Neural cell (in vitro differentiated cells): ENCODE measurements around the gene WASF1. TPM values are rescaled to one million over a fixed set of nuclear protein-coding genes. Genes with fewer than 3 reads are reported as not detected.

Experiments used
- H2AFZ ChIP-seq: fragments of 200-600, 300-800 bp; sonication (generic), shearing (Covaris generic); 2 replicates; pipeline ENCODE4 v1.6.0; 2014; ENCODE audit warnings: low read depth, mild to moderate bottlenecking, antibody characterized with exemption, low read length, moderate library complexity
- H3F3A ChIP-seq: fragments of 200-600 bp; shearing (Covaris generic); 2 replicates; pipeline ENCODE4 v1.6.1; 2016; ENCODE audit warnings: mild to moderate bottlenecking, moderate library complexity, mixed read lengths, antibody characterized with exemption, low read length; ENCODE audit not compliant: insufficient read depth, poor library complexity, severe bottlenecking
- H3K27ac ChIP-seq: fragments of 200-600, 300-800 bp; sonication (generic), shearing (Covaris generic); 2 replicates; pipeline ENCODE4 v1.5.1; 2014; ENCODE audit warnings: mild to moderate bottlenecking, low read length, moderate library complexity
- H3K27me3 ChIP-seq: fragments of 300-800, 200-600 bp; sonication (generic), shearing (Covaris generic); 2 replicates; pipeline ENCODE4 v1.6.0; 2014; ENCODE audit warnings: mild to moderate bottlenecking, low read depth, low read length, moderate library complexity; ENCODE audit not compliant: insufficient read depth
- H3K36me3 ChIP-seq: fragments of 300-800, 200-600 bp; sonication (generic), shearing (Covaris generic); 2 replicates; pipeline ENCODE4 v1.5.1; 2014; ENCODE audit warnings: mild to moderate bottlenecking, antibody characterized with exemption, low read length, moderate library complexity; ENCODE audit not compliant: insufficient read depth
- H3K4me2 ChIP-seq: fragments of 300-800, 200-600 bp; sonication (generic), shearing (Covaris generic); 2 replicates; pipeline ENCODE4 v1.6.0; 2014; ENCODE audit warnings: mild to moderate bottlenecking, low read length
- H3K4me3 ChIP-seq: fragments of 300-800, 200-600 bp; sonication (generic), shearing (Covaris generic); 2 replicates; pipeline ENCODE4 v1.5.1; 2014; ENCODE audit warnings: mild to moderate bottlenecking, low read length, moderate library complexity
- H3K79me2 ChIP-seq: fragments of 200-600 bp; shearing (Covaris generic); replicated peaks from 2 replicates; pipeline ENCODE4 v1.6.0; 2014; ENCODE audit warnings: mild to moderate bottlenecking, low read length, moderate library complexity; ENCODE audit not compliant: insufficient read depth
- H3K9ac ChIP-seq: fragments of 300-800, 200-600 bp; sonication (generic), shearing (Covaris generic); 2 replicates; pipeline ENCODE4 v1.6.1; 2016; ENCODE audit warnings: mild to moderate bottlenecking, low read length, mixed read lengths
- H3K9me2 ChIP-seq: fragments of 200-600 bp; shearing (Covaris generic); 2 replicates; pipeline ENCODE4 v1.6.1; 2016; ENCODE audit warnings: mild to moderate bottlenecking, low read length, mixed read lengths; ENCODE audit not compliant: insufficient read depth
- H3K9me3 ChIP-seq: fragments of 200-600, 300-800 bp; sonication (generic), shearing (Covaris generic); 2 replicates; pipeline ENCODE4 v1.6.1; 2016; ENCODE audit warnings: mild to moderate bottlenecking, mixed run types, low read length, moderate library complexity, mixed read lengths
- H4K20me1 ChIP-seq: fragments of 200-600 bp; shearing (Covaris generic); 2 replicates; pipeline ENCODE4 v1.6.1; 2016; ENCODE audit warnings: mild to moderate bottlenecking, mixed run types; ENCODE audit not compliant: insufficient read depth
- EP300 ChIP-seq: fragments of 450-650 bp; conservative IDR thresholded peaks from 2 replicates; pipeline ENCODE4 v1.6.1; 2014; ENCODE audit warnings: antibody characterized with exemption, mild to moderate bottlenecking, moderate library complexity; ENCODE audit not compliant: poor library complexity, severe bottlenecking
- EZH2 ChIP-seq: fragments of 200-600, 300-800 bp; shearing (Covaris generic), sonication (generic); IDR thresholded peaks from 2 replicates; pipeline ENCODE4 v1.6.1; 2014; ENCODE audit warnings: antibody characterized with exemption, low read length, borderline replicate concordance, mild to moderate bottlenecking; ENCODE audit not compliant: insufficient read depth, poor library complexity, severe bottlenecking
- MXI1 ChIP-seq: fragments of 450-650 bp; conservative IDR thresholded peaks from 2 replicates; pipeline ENCODE4 v1.6.1; 2014; ENCODE audit warnings: antibody characterized with exemption, mild to moderate bottlenecking; ENCODE audit not compliant: poor library complexity, severe bottlenecking
- POLR2AphosphoS5 ChIP-seq: IDR thresholded peaks from 2 replicates; pipeline ENCODE4 v1.6.1; 2012
- RAD21 ChIP-seq: fragments of 450-650 bp; conservative IDR thresholded peaks from 2 replicates; pipeline ENCODE4 v1.6.1; 2014; ENCODE audit warnings: antibody characterized with exemption, mild to moderate bottlenecking, moderate library complexity
- SMC3 ChIP-seq: fragments of 450-650 bp; conservative IDR thresholded peaks from 2 replicates; pipeline ENCODE4 v1.6.1; 2014; ENCODE audit warnings: antibody characterized with exemption, mild to moderate bottlenecking, moderate library complexity; ENCODE audit not compliant: poor library complexity
- TAF1 ChIP-seq: IDR thresholded peaks from 2 replicates; pipeline ENCODE4 v1.6.1; 2012; ENCODE audit warnings: low read depth
- polyA plus RNA-seq: library from polyadenylated mRNA; depleted of rRNA; stranded (reverse); fragments of >200 nt; gene quantifications from 2 replicates; pipeline ENCODE4 v1.2.3, GENCODE V29; 2014
- TF ChIP-seq, protein P1 (sequence below): fragments of 450-650 bp; IDR thresholded peaks from 2 replicates; pipeline ENCODE4 v1.5.1; 2014; ENCODE audit warnings: antibody characterized with exemption, mild to moderate bottlenecking, moderate library complexity; ENCODE audit not compliant: poor library complexity, severe bottlenecking
- TF ChIP-seq, protein P2 (sequence below): IDR thresholded peaks from 2 replicates; pipeline ENCODE4 v1.6.1; 2012; ENCODE audit warnings: borderline replicate concordance

The WASF1 gene
- polyA plus RNA-seq, 1 donor from 2014 or later, result 89.7 TPM

DNA sequence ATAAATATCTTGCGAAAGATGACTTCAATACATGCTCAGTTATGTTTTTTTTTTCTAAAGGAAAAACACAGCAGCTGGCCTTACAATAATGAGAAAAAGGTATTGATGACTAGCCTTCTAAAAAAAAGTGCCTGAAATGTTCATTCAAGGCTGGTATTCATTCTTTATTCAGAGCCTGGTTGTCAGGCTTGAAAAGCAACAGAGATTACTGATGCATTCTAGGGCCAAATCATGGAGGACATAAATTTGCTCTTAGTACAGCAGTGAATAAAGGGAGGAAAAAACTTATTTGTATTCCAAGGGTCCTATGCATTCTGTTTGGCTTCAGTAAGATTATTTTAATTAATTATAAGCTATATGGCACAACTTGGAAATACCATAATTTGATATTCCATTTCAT lies 83.5 kb downstream of the WASF1 start:
- Histone ChIP-seq H3K4me3 (no peak overlapping the region), H2AFZ (no peak overlapping the region), H3K9ac (no peak overlapping the region), H3K4me2 (no peak overlapping the region), H3K27ac (no peak overlapping the region), H4K20me1 (no peaks in the 10 kb centered on the region), H3K79me2 (no peaks in the 10 kb centered on the region), H3F3A (no peaks in the 10 kb centered on the region), H3K36me3 (peaks cover 11% of the 10 kb centered on the region), H3K9me3 (no peaks in the 10 kb centered on the region), H3K27me3 (no peaks in the 10 kb centered on the region), H3K9me2 (no peaks in the 10 kb centered on the region)
- TF ChIP-seq TAF1 (no peak), MXI1 (no peak), POLR2AphosphoS5 (no peak), RAD21 (no peak), EP300 (no peak), EZH2 (no peak), SMC3 (no peak)
- TF ChIP-seq, protein P1, sequence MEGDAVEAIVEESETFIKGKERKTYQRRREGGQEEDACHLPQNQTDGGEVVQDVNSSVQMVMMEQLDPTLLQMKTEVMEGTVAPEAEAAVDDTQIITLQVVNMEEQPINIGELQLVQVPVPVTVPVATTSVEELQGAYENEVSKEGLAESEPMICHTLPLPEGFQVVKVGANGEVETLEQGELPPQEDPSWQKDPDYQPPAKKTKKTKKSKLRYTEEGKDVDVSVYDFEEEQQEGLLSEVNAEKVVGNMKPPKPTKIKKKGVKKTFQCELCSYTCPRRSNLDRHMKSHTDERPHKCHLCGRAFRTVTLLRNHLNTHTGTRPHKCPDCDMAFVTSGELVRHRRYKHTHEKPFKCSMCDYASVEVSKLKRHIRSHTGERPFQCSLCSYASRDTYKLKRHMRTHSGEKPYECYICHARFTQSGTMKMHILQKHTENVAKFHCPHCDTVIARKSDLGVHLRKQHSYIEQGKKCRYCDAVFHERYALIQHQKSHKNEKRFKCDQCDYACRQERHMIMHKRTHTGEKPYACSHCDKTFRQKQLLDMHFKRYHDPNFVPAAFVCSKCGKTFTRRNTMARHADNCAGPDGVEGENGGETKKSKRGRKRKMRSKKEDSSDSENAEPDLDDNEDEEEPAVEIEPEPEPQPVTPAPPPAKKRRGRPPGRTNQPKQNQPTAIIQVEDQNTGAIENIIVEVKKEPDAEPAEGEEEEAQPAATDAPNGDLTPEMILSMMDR, result no peak
- TF ChIP-seq, protein P2, sequence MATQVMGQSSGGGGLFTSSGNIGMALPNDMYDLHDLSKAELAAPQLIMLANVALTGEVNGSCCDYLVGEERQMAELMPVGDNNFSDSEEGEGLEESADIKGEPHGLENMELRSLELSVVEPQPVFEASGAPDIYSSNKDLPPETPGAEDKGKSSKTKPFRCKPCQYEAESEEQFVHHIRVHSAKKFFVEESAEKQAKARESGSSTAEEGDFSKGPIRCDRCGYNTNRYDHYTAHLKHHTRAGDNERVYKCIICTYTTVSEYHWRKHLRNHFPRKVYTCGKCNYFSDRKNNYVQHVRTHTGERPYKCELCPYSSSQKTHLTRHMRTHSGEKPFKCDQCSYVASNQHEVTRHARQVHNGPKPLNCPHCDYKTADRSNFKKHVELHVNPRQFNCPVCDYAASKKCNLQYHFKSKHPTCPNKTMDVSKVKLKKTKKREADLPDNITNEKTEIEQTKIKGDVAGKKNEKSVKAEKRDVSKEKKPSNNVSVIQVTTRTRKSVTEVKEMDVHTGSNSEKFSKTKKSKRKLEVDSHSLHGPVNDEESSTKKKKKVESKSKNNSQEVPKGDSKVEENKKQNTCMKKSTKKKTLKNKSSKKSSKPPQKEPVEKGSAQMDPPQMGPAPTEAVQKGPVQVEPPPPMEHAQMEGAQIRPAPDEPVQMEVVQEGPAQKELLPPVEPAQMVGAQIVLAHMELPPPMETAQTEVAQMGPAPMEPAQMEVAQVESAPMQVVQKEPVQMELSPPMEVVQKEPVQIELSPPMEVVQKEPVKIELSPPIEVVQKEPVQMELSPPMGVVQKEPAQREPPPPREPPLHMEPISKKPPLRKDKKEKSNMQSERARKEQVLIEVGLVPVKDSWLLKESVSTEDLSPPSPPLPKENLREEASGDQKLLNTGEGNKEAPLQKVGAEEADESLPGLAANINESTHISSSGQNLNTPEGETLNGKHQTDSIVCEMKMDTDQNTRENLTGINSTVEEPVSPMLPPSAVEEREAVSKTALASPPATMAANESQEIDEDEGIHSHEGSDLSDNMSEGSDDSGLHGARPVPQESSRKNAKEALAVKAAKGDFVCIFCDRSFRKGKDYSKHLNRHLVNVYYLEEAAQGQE, result no peak

DNA sequence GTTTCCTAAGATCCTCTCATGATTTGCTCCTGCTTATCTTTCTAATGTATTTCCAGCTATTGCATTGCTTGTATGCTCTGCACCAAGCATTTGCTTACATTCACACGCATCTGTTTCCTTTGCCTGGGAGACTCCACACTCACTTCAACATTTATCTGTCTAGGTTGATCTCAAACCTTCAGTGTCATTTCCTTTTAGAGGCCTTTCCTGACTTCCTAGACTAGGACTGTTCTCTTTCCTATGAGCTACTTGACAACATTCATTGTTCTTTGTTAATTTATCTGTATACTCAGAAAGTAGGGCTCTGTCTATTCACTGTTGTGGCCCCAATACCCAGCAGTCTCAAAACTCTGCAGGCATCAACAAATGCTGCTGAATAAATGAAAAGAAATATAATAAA lies 84.4 kb downstream of the WASF1 start:
- no peak overlapping the region for H3K4me3 ChIP-seq
- H3K9me2 ChIP-seq, result no peaks in the 10 kb centered on the region
- no peaks in the 10 kb centered on the region for H3K9me3 ChIP-seq
- no peaks in the 10 kb centered on the region for H3K79me2 ChIP-seq
- H3K9ac ChIP-seq, result no peak overlapping the region
- no peaks in the 10 kb centered on the region for H3K27me3 ChIP-seq
- no peak for TF ChIP-seq EP300
- no peak for TF ChIP-seq RAD21
- no peak for TF ChIP-seq EZH2
- no peak for TF ChIP-seq MXI1
- no peak for TF ChIP-seq POLR2AphosphoS5
- TF ChIP-seq, protein P2, result no peak
- TF ChIP-seq, protein P1, result no peak
- no peak for TF ChIP-seq TAF1
- TF ChIP-seq SMC3, result no peak
- no peaks in the 10 kb centered on the region for H4K20me1 ChIP-seq
- H3K4me2 ChIP-seq, result no peak overlapping the region
- H3F3A ChIP-seq, result no peaks in the 10 kb centered on the region
- H2AFZ ChIP-seq, result no peak overlapping the region
- H3K27ac ChIP-seq, result no peak overlapping the region
- peaks cover 9% of the 10 kb centered on the region for H3K36me3 ChIP-seq
